ENCODE measurements around the gene SH3GL1. TPM values are rescaled to one million over a fixed set of nuclear protein-coding genes. Genes with fewer than 3 reads are reported as not detected.
A peak's percentile ranks its signal among the peaks of the same experiment; 100 is the strongest.

Gene SH3GL1
- total and polyA plus RNA-seq, 9 of the 15 experiments (the other 6 are each of a cell fraction or from before 2014, with no cell fraction given) = 1.7 to 75.3 (median 25.7) TPM

DNA sequence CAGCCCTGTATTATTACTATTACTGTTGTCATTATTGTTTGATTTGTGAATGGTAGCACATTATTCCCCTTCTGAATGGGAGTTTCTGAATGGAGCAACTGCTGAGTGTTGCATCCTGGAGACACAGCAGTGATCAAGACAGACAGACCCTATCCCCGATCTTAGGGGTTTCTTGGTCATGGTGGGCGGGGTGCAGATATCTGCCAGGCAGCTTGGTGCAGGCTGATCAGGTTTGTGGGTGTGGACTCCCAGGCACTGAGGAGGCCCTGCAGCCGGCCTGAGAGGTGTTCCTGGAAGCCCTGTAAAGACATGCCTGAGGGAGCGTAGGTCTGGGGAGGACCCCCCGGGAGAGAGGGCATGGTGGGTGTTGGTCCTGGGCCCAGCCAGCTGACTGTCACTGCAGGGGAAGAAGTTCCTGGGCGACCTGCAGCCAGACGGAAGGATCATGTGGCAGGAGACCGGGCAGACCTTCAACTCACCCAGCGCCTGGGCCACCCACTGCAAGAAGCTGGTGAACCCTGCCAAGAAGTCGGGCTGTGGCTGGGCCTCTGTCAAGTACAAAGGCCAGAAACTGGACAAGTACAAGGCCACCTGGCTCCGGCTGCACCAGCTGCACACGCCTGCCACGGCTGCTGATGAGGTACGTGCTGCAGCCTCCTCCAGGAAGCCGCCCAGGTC lies 54.9 kb downstream of the SH3GL1 start:
- BruUV-seq (replicated peaks) = TSS peak; percentile 35
- DNase-seq (ENCODE audit: extremely low read depth in 1 of 4, low spot score in 3 of 4) (no peak), FAIRE-seq (no peak), ATAC-seq (no peak)
- Histone ChIP-seq H3K4me2 (ENCODE audit: insufficient read depth, low read length) (no peak overlapping the region), H3K9me1 (ENCODE audit: control insufficient read depth, insufficient read depth, low read length) (no peaks in the 10 kb centered on the region), H3K9me3 (replicated peaks; ENCODE audit: control insufficient read depth, insufficient read depth, low read depth, low read length) (no peaks in the 10 kb centered on the region), H3K9ac (ENCODE audit: insufficient read depth in 1 of 2, low read depth in 2 of 2, low read length in 2 of 2) (peak overlapping the region in 1 of 2 experiments; percentile 76; a peak in 1 of 4 replicates), H3K4me3 (no peak overlapping the region), H3K27ac (ENCODE audit: extremely low read depth, low read depth, low read length) (no peak overlapping the region), H4K20me1 (replicated peaks; ENCODE audit: control insufficient read depth, insufficient read depth, low read length) (no peaks in the 10 kb centered on the region), H3K36me3 (ENCODE audit: control insufficient read depth, insufficient read depth, low read length) (peaks cover 15% of the 10 kb centered on the region; the same call in 2 of the 3 replicates), H3K27me3 (ENCODE audit: control insufficient read depth in 2 of 2, insufficient read depth in 2 of 2, low read length in 2 of 2) (no peaks in the 10 kb centered on the region), H2AFZ (ENCODE audit: low read depth, low read length) (no peak overlapping the region), H3K4me1 (replicated peaks in 1 of 2; ENCODE audit: control insufficient read depth in 2 of 2, insufficient read depth in 2 of 2, low read length in 2 of 2) (peaks cover 8 to 31% of the 10 kb centered on the region in 2 experiments; a peak in 4 of 5 replicates), H3K79me2 (ENCODE audit: control insufficient read depth, insufficient read depth, low read length) (peaks cover 7% of the 10 kb centered on the region)
- in situ Hi-C loops (cut with MboI) = loop anchor here (10.0 kb wide), 1 partner anchor 71 kb away; the partner anchor contains the start of gene SHD
- TF ChIP-seq RB1 (IDR thresholded peaks at IDR 0.05; ENCODE audit: low read depth) (no peak), PYGO2 (tag; IDR thresholded peaks at IDR 0.05) (no peak), HSF4 (CRISPR knock-in tag; IDR thresholded peaks at IDR 0.05; ENCODE audit: borderline replicate concordance) (no peak), RFX5 (IDR thresholded peaks at IDR 0.05; ENCODE audit: low read depth, low read length) (no peak), CSDE1 (IDR thresholded peaks at IDR 0.05) (no peak), CBX8 (IDR thresholded peaks at IDR 0.05; ENCODE audit: borderline replicate concordance, extremely low read depth, low read depth, low read length, poor library complexity, severe bottlenecking) (no peak), SAFB (IDR thresholded peaks at IDR 0.05; ENCODE audit: borderline replicate concordance, low read depth, low read length) (no peak), KDM4B (IDR thresholded peaks at IDR 0.05; ENCODE audit: borderline replicate concordance in 2 of 2, low read depth in 1 of 2) (no peak), CBFB (CRISPR knock-in tag; IDR thresholded peaks at IDR 0.05) (no peak), SMAD1 (IDR thresholded peaks at IDR 0.05; ENCODE audit: low read depth, low read length, partially characterized antibody) (no peak)
- TF ChIP-seq, protein P1, sequence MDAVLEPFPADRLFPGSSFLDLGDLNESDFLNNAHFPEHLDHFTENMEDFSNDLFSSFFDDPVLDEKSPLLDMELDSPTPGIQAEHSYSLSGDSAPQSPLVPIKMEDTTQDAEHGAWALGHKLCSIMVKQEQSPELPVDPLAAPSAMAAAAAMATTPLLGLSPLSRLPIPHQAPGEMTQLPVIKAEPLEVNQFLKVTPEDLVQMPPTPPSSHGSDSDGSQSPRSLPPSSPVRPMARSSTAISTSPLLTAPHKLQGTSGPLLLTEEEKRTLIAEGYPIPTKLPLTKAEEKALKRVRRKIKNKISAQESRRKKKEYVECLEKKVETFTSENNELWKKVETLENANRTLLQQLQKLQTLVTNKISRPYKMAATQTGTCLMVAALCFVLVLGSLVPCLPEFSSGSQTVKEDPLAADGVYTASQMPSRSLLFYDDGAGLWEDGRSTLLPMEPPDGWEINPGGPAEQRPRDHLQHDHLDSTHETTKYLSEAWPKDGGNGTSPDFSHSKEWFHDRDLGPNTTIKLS (IDR thresholded peaks at IDR 0.05; ENCODE audit: borderline replicate concordance, low read depth) = no peak
- TF ChIP-seq, protein P2, sequence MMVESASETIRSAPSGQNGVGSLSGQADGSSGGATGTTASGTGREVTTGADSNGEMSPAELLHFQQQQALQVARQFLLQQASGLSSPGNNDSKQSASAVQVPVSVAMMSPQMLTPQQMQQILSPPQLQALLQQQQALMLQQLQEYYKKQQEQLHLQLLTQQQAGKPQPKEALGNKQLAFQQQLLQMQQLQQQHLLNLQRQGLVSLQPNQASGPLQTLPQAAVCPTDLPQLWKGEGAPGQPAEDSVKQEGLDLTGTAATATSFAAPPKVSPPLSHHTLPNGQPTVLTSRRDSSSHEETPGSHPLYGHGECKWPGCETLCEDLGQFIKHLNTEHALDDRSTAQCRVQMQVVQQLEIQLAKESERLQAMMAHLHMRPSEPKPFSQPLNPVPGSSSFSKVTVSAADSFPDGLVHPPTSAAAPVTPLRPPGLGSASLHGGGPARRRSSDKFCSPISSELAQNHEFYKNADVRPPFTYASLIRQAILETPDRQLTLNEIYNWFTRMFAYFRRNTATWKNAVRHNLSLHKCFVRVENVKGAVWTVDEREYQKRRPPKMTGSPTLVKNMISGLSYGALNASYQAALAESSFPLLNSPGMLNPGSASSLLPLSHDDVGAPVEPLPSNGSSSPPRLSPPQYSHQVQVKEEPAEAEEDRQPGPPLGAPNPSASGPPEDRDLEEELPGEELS (CRISPR knock-in tag; IDR thresholded peaks at IDR 0.05; ENCODE audit: borderline replicate concordance) = no peak
- TF ChIP-seq, protein P3, sequence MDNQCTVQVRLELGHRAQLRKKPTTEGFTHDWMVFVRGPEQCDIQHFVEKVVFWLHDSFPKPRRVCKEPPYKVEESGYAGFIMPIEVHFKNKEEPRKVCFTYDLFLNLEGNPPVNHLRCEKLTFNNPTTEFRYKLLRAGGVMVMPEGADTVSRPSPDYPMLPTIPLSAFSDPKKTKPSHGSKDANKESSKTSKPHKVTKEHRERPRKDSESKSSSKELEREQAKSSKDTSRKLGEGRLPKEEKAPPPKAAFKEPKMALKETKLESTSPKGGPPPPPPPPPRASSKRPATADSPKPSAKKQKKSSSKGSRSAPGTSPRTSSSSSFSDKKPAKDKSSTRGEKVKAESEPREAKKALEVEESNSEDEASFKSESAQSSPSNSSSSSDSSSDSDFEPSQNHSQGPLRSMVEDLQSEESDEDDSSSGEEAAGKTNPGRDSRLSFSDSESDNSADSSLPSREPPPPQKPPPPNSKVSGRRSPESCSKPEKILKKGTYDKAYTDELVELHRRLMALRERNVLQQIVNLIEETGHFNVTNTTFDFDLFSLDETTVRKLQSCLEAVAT (IDR thresholded peaks at IDR 0.05) = no peak
- ChIA-PET POLR2A (interaction anchor here (0.5 to 0.6 kb wide), 3 partner anchors 14 to 82 kb away, joined by 3 read pairs; no protein-coding TSS in a partner anchor), CTCF (ENCODE audit: low intra/inter-chr PET ratio) (no interaction called here)
- WGBS (ENCODE audit: insufficient coverage, low coverage, missing lambda C conversion rate) = 87% methylated on average over 12 of the region's 15 CpGs
- intact Hi-C loops (cut with micrococcal nuclease) = no loop called here

Data from K562 (cell line).